Peyer's patch (tissue), 4 donors: ENCODE data around the gene TVP23C.
"Not testable (repeated sequence)": the region's sequence is repeated elsewhere in the genome, so short reads cannot be mapped to it uniquely, and the experiment has no call there.

ENCODE experiments used
- POLR2A ChIP-seq, 2 donors: fragments of 450-650 bp; IDR thresholded peaks; one replicate each; pipeline ENCODE4 v1.5.1; 2017; ENCODE audit warnings: antibody characterized with exemption in 2 of 2, mild to moderate bottlenecking in 2 of 2, moderate library complexity in 2 of 2
- TF ChIP-seq, protein P1 (sequence below), 6 experiments: fragments of 450-650 bp in 4 of 6; fragments of 200-600 bp in 2 of 6; sonication (generic) in 1 of 6; IDR thresholded peaks; one replicate each; pipeline ENCODE4 v1.5.1; 2017 to 2019; ENCODE audit warnings: antibody characterized with exemption in 6 of 6, mild to moderate bottlenecking in 3 of 6, moderate library complexity in 1 of 6

DNA sequence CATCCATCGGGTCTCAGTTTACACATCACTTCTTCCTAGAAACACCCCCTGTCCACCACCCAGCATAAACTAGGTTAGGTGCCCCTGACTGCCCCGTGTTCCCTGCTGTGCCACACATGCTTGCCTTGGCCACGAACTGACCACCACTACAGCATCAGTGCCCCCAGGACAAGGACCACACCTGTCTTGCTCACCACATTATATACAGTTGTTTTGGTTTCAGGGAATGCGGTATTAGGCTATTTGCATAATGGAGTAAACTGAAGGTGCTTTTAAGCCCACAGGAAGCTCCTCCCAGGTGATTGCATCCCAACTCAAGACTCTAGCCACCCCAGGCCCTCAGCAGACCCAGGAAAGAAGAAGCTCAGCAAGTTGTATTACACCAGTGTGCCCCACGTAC is 20.0 kb upstream of the TVP23C start:
- TF ChIP-seq, protein P1, sequence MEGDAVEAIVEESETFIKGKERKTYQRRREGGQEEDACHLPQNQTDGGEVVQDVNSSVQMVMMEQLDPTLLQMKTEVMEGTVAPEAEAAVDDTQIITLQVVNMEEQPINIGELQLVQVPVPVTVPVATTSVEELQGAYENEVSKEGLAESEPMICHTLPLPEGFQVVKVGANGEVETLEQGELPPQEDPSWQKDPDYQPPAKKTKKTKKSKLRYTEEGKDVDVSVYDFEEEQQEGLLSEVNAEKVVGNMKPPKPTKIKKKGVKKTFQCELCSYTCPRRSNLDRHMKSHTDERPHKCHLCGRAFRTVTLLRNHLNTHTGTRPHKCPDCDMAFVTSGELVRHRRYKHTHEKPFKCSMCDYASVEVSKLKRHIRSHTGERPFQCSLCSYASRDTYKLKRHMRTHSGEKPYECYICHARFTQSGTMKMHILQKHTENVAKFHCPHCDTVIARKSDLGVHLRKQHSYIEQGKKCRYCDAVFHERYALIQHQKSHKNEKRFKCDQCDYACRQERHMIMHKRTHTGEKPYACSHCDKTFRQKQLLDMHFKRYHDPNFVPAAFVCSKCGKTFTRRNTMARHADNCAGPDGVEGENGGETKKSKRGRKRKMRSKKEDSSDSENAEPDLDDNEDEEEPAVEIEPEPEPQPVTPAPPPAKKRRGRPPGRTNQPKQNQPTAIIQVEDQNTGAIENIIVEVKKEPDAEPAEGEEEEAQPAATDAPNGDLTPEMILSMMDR (IDR thresholded peaks at IDR 0.05): not testable (repeated sequence)
- TF ChIP-seq POLR2A (IDR thresholded peaks at IDR 0.05): not testable (repeated sequence)
